SK-N-SH (cell line): ENCODE measurements around the gene TLR2. TPM values are rescaled to one million over a fixed set of nuclear protein-coding genes. Genes with fewer than 3 reads are reported as not detected.

Experiments used
- CTCF ChIA-PET: fragments of 300-600, 350-600 bp; formaldehyde crosslinking; extraction: SDS; loops from one replicate; lab custom pipeline; 2021; lab: Yijun Ruan, JAX
- POLR2A ChIA-PET: fragments of 350-600 bp; sonication (Branson Sonifier 250); formaldehyde crosslinking; extraction: SDS; loops from one replicate; lab custom pipeline; 2020; ENCODE audit warnings: antibody characterized with exemption, inconsistent platforms; lab: Yijun Ruan, JAX
- DNase-seq: peaks from one replicate; pipeline ENCODE4 v3.0.0; 2012
- H2AFZ ChIP-seq: fragments of 200-600 bp; sonication (generic); 2 replicates; pipeline ENCODE4 v1.8.1; 2016; ENCODE audit warnings: antibody characterized with exemption, mild to moderate bottlenecking, low read depth
- H3F3A ChIP-seq: fragments of 200-600 bp; sonication (generic); replicated peaks from 2 replicates; pipeline ENCODE3; 2016; ENCODE audit warnings: antibody characterized with exemption, mild to moderate bottlenecking; ENCODE audit not compliant: insufficient read depth
- H3K27ac ChIP-seq, 2 experiments: fragments of 200-500 bp in 1 of 2; fragments of 200-600 bp in 1 of 2; sonication (Bioruptor generic) in 1 of 2; sonication (generic), shearing (Covaris generic) in 1 of 2; 2 replicates each; pipeline versions ENCODE4 v1.5.1 to v1.6.1; 2014 to 2016; ENCODE audit warnings: low read depth in 2 of 2, inconsistent platforms in 1 of 2, low read length in 1 of 2, mild to moderate bottlenecking in 1 of 2, mixed read lengths in 1 of 2
- H3K27me3 ChIP-seq: fragments of 200-600 bp; sonication (generic), shearing (Covaris generic); 2 replicates; pipeline ENCODE4 v1.6.1; 2016; ENCODE audit warnings: mixed run types; ENCODE audit not compliant: insufficient read depth
- H3K36me3 ChIP-seq, 2 experiments: fragments of 200-500 bp in 1 of 2; fragments of 200-600 bp in 1 of 2; sonication (Bioruptor generic) in 1 of 2; sonication (generic) in 1 of 2; replicated peaks in 1 of 2; 2 replicates each; pipeline versions ENCODE3 to v1.5.1; 2014 to 2016; ENCODE audit warnings: low read length in 1 of 2, mild to moderate bottlenecking in 1 of 2; ENCODE audit not compliant: insufficient read depth in 2 of 2, control insufficient read depth in 1 of 2
- H3K4me1 ChIP-seq, 2 experiments: fragments of 200-500 bp in 1 of 2; fragments of 200-600 bp in 1 of 2; sonication (Bioruptor generic) in 1 of 2; sonication (generic), shearing (Covaris generic) in 1 of 2; 2 replicates each; pipeline versions ENCODE4 v1.5.1 to v1.6.1; 2014 to 2016; ENCODE audit warnings: low read depth in 1 of 2, low read length in 1 of 2, mixed run types in 1 of 2; ENCODE audit not compliant: insufficient read depth in 2 of 2, control insufficient read depth in 1 of 2
- H3K4me2 ChIP-seq: fragments of 200-600 bp; sonication (generic), shearing (Covaris generic); 2 replicates; pipeline ENCODE4 v1.6.1; 2017; ENCODE audit warnings: mixed run types
- H3K4me3 ChIP-seq, 2 experiments: fragments of 200-500 bp in 1 of 2; fragments of 200-600 bp in 1 of 2; sonication (Bioruptor generic) in 1 of 2; sonication (generic), shearing (Covaris generic) in 1 of 2; 2 replicates each; pipeline versions ENCODE4 v1.5.1 to v1.8.1; 2014 to 2016; ENCODE audit warnings: low read depth in 2 of 2, inconsistent platforms in 1 of 2, low read length in 1 of 2, mild to moderate bottlenecking in 1 of 2, mixed read lengths in 1 of 2, moderate library complexity in 1 of 2
- H3K79me2 ChIP-seq: fragments of 200-600 bp; sonication (generic); 2 replicates; pipeline ENCODE4 v1.8.1; 2017; ENCODE audit warnings: mild to moderate bottlenecking; ENCODE audit not compliant: insufficient read depth
- H3K9ac ChIP-seq: fragments of 200-600 bp; sonication (generic); 2 replicates; pipeline ENCODE4 v1.6.1; 2017; ENCODE audit warnings: mixed run types
- H3K9me2 ChIP-seq: fragments of 200-600 bp; sonication (generic); 2 replicates; pipeline ENCODE4 v1.6.1; 2017; ENCODE audit warnings: mixed run types
- H3K9me3 ChIP-seq: fragments of 200-600 bp; sonication (generic); 2 replicates; pipeline ENCODE4 v1.6.1; 2017; ENCODE audit warnings: mixed run types, mild to moderate bottlenecking, moderate library complexity
- H4K20me1 ChIP-seq: fragments of 200-600 bp; sonication (generic); 2 replicates; pipeline ENCODE4 v1.6.1; 2017; ENCODE audit warnings: mild to moderate bottlenecking, mixed run types; ENCODE audit not compliant: insufficient read depth
- FOXJ3 ChIP-seq: sonication (generic); formaldehyde crosslinking; IDR thresholded peaks from 2 replicates; pipeline ENCODE4 v1.5.1; 2020; ENCODE audit warnings: mild to moderate bottlenecking, missing genetic modification reagents
- FOXM1 ChIP-seq: IDR thresholded peaks from 2 replicates; pipeline ENCODE4 v1.4.0; 2012; ENCODE audit warnings: low read depth, mild to moderate bottlenecking
- GABPA ChIP-seq: IDR thresholded peaks from 2 replicates; pipeline ENCODE4 v1.4.0; 2012; ENCODE audit warnings: low read depth, mild to moderate bottlenecking
- IRF3 ChIP-seq: fragments of 150-350 bp; IDR thresholded peaks from 2 replicates; pipeline ENCODE4 v1.6.1; 2016; ENCODE audit warnings: mild to moderate bottlenecking, low read depth, low read length
- MAX ChIP-seq: IDR thresholded peaks from 2 replicates; pipeline ENCODE4 v1.4.0; 2012; ENCODE audit warnings: low read depth
- NRF1 ChIP-seq: IDR thresholded peaks from 2 replicates; pipeline ENCODE4 v1.6.1; 2012; ENCODE audit warnings: low read depth, mild to moderate bottlenecking, low read length
- RCOR1 ChIP-seq: fragments of 150-350 bp; IDR thresholded peaks from 2 replicates; pipeline ENCODE4 v1.6.1; 2017; ENCODE audit warnings: antibody characterized with exemption, low read length
- USF1 ChIP-seq: IDR thresholded peaks from 2 replicates; pipeline ENCODE4 v1.4.0; 2012; ENCODE audit warnings: low read depth, borderline replicate concordance
- USF2 ChIP-seq: fragments of 150-350 bp; IDR thresholded peaks from 2 replicates; pipeline ENCODE4 v1.6.1; 2017; ENCODE audit warnings: antibody characterized with exemption, low read length, low read depth, borderline replicate concordance
- WGBS: methylation state at CpG from one replicate; pipeline ENCODE4 v1.1.6; 2017; ENCODE audit warnings: low lambda C conversion rate; 5-methylcytosine and 5-hydroxymethylcytosine counted together
- polyA plus RNA-seq, 3 experiments: library from polyadenylated mRNA; depleted of rRNA; stranded (reverse); fragments of >200 nt; gene quantifications; 2 replicates each; pipeline ENCODE4 v1.2.3, GENCODE V29; 2012

TLR2 gene
- polyA plus RNA-seq, 1 of the 3 experiments (the other 2 are of a cell fraction): 0.18 TPM

- POLR2A ChIA-PET: no interaction called here
- Histone ChIP-seq H3K79me2 (no peaks in the 10 kb centered on the region), H3K27me3 (no peaks in the 10 kb centered on the region), H3K4me3 (no peak overlapping the region), H3F3A (no peaks in the 10 kb centered on the region), H3K4me2 (no peak overlapping the region)
- CTCF ChIA-PET: interaction anchor here (0.9 to 2.4 kb wide), 3 partner anchors 13 to 94 kb away, joined by 3 to 8 read pairs (median 3); no protein-coding TSS in a partner anchor
- TF ChIP-seq FOXM1: no peak
- TF ChIP-seq IRF3: no peak
- TF ChIP-seq GABPA: no peak
- no peak for TF ChIP-seq USF1
- no peak for TF ChIP-seq FOXJ3 (CRISPR knock-in tag)
- no peak for TF ChIP-seq MAX
- no peak for TF ChIP-seq NRF1
- TF ChIP-seq, all 33 proteins: peak for 0
- no peaks in the 10 kb centered on the region; a peak in 1 of 4 replicates for H3K4me1 ChIP-seq
- no peaks in the 10 kb centered on the region for H3K9me2 ChIP-seq
- H3K36me3 ChIP-seq: no peaks in the 10 kb centered on the region
- H4K20me1 ChIP-seq: no peaks in the 10 kb centered on the region
- WGBS: 65% methylated on average over 4 of the region's 4 CpGs
- DNase-seq: no peak
- no peak overlapping the region for H2AFZ ChIP-seq
- H3K9ac ChIP-seq: no peak overlapping the region
- H3K27ac ChIP-seq: no peak overlapping the region
- no peaks in the 10 kb centered on the region for H3K9me3 ChIP-seq
Observed at GRCh38 chr4:153655928-153656327, 28.2 kb upstream of the TLR2 start.

GRCh38 chr4:153661215-153661822, 22.8 kb upstream of the TLR2 start:
- DNase-seq: no peak
- H3K4me2 ChIP-seq: no peak overlapping the region
- TF ChIP-seq GABPA (no peak), FOXJ3 (CRISPR knock-in tag) (no peak), RCOR1 (no peak), USF2 (no peak)
- TF ChIP-seq, all 33 proteins: peak for 0
- Histone ChIP-seq H2AFZ (no peak overlapping the region), H3K79me2 (no peaks in the 10 kb centered on the region), H3K4me3 (no peak overlapping the region), H3F3A (no peaks in the 10 kb centered on the region), H3K9ac (no peak overlapping the region), H3K9me3 (no peaks in the 10 kb centered on the region), H3K27me3 (no peaks in the 10 kb centered on the region), H3K4me1 (no peaks in the 10 kb centered on the region), H4K20me1 (no peaks in the 10 kb centered on the region), H3K36me3 (no peaks in the 10 kb centered on the region), H3K27ac (no peak overlapping the region), H3K9me2 (no peaks in the 10 kb centered on the region)
- CTCF ChIA-PET: no interaction called here
- POLR2A ChIA-PET: no interaction called here
- WGBS: 74% methylated on average over 6 of the region's 6 CpGs
